NCI-H774 (cell line): ENCODE measurements around the gene SLU7.
"Not testable (repeated sequence)": the region's sequence is repeated elsewhere in the genome, so short reads cannot be mapped to it uniquely, and the experiment has no call there.

Experiments used
- DNase-seq: peaks from one replicate; lab custom pipeline; 2025; lab: John Stamatoyannopoulos, UW

SLU7 gene

GRCh38 chr5:160450164-160450932 is 31.5 kb upstream of the SLU7 start:
- no peak for DNase-seq

GRCh38 chr5:160449458-160449857 is 30.6 kb upstream of the SLU7 start:
- no peak for DNase-seq

GRCh38 chr5:160448886-160449285 is 30.0 kb upstream of the SLU7 start:
- DNase-seq, result no peak

- DNase-seq, result no peak
Measured at GRCh38 chr5:160445751-160446150, 26.9 kb upstream of the SLU7 start.

GRCh38 chr5:160445132-160445531 is 26.3 kb upstream of the SLU7 start:
- no peak for DNase-seq

- DNase-seq, result no peak
Measured at GRCh38 chr5:160444407-160444806, 25.5 kb upstream of the SLU7 start.

- no peak for DNase-seq
Measured at GRCh38 chr5:160442824-160443431, 24.0 kb upstream of the SLU7 start.

- no peak for DNase-seq
Measured at GRCh38 chr5:160441311-160441781, 22.5 kb upstream of the SLU7 start.

- peak; percentile 54 for DNase-seq
Measured at GRCh38 chr5:160439205-160439600, 20.3 kb upstream of the SLU7 start.

GRCh38 chr5:160438316-160439204 is 19.7 kb upstream of the SLU7 start:
- DNase-seq, result peak; percentile 55

- no peak for DNase-seq
Measured at GRCh38 chr5:160437271-160437670, 18.4 kb upstream of the SLU7 start.

GRCh38 chr5:160436661-160437060 is 17.8 kb upstream of the SLU7 start:
- DNase-seq, result not testable (repeated sequence)

GRCh38 chr5:160436017-160436416 is 17.1 kb upstream of the SLU7 start:
- no peak for DNase-seq

- no peak for DNase-seq
Measured at GRCh38 chr5:160435532-160435931, 16.7 kb upstream of the SLU7 start.

- peak; percentile 87 for DNase-seq
Measured at GRCh38 chr5:160434022-160434531, 15.2 kb upstream of the SLU7 start.

GRCh38 chr5:160432787-160433186 is 13.9 kb upstream of the SLU7 start:
- no peak for DNase-seq

GRCh38 chr5:160432196-160432595 is 13.3 kb upstream of the SLU7 start:
- DNase-seq, result no peak

GRCh38 chr5:160427607-160428006 is 8.7 kb upstream of the SLU7 start:
- no peak for DNase-seq

GRCh38 chr5:160423099-160423498 is 4.2 kb upstream of the SLU7 start:
- peak; percentile 8 for DNase-seq

- DNase-seq, result peak; percentile 93
Measured at GRCh38 chr5:160421625-160422258, 2.9 kb upstream of the SLU7 start, which contains the start of gene PTTG1. Gene PTTG1 (plus strand): TSS chr5:160421855. CDS start chr5:160422313, 458 bp downstream.

GRCh38 chr5:160420331-160420610 is 1.4 kb upstream of the SLU7 start:
- DNase-seq, result no peak
